ENCODE data around the gene TIGD6.
"Not testable (repeated sequence)": the region's sequence is repeated elsewhere in the genome, so short reads cannot be mapped to it uniquely, and the experiment has no call there.

TIGD6 gene

GRCh38 chr5:150000256-150000989 lies at the start of gene TIGD6, which contains the start of gene HMGXB3:
Gene TIGD6, minus strand, starts transcription at chr5:150000654. Its CDS starts 4,306 bp downstream, at chr5:149996348.
Gene HMGXB3, plus strand, starts transcription at chr5:150000739. Its CDS starts 4,114 bp downstream, at chr5:150004853.
- DNase-seq: peak; percentile 93

GRCh38 chr5:150046031-150046430 lies 45.6 kb upstream of the TIGD6 start:
- DNase-seq: no peak

- no peak for DNase-seq
Observed at GRCh38 chr5:150045549-150045948, 45.1 kb upstream of the TIGD6 start.

- DNase-seq: no peak
Observed at GRCh38 chr5:150044712-150045111, 44.3 kb upstream of the TIGD6 start.

- DNase-seq: no peak
Observed at GRCh38 chr5:150044329-150044681, 43.9 kb upstream of the TIGD6 start.

GRCh38 chr5:150043657-150044328 lies 43.3 kb upstream of the TIGD6 start:
- no peak for DNase-seq

GRCh38 chr5:150042459-150042858 lies 42.0 kb upstream of the TIGD6 start:
- no peak for DNase-seq

- no peak for DNase-seq
Observed at GRCh38 chr5:150038547-150038946, 38.1 kb upstream of the TIGD6 start.

- DNase-seq: no peak
Observed at GRCh38 chr5:150036513-150036912, 36.1 kb upstream of the TIGD6 start.

- no peak for DNase-seq
Observed at GRCh38 chr5:150035139-150035895, 34.9 kb upstream of the TIGD6 start.

- DNase-seq: no peak
Observed at GRCh38 chr5:150034662-150035061, 34.2 kb upstream of the TIGD6 start.

GRCh38 chr5:150033334-150033733 lies 32.9 kb upstream of the TIGD6 start:
- no peak for DNase-seq

- not testable (repeated sequence) for DNase-seq
Observed at GRCh38 chr5:150028047-150028446, 27.6 kb upstream of the TIGD6 start.

- DNase-seq: no peak
Observed at GRCh38 chr5:150026682-150027172, 26.3 kb upstream of the TIGD6 start.

- DNase-seq: no peak
Observed at GRCh38 chr5:150024346-150024984, 24.0 kb upstream of the TIGD6 start.

- DNase-seq: no peak
Observed at GRCh38 chr5:150023136-150023535, 22.7 kb upstream of the TIGD6 start.

- no peak for DNase-seq
Observed at GRCh38 chr5:150022681-150023080, 22.2 kb upstream of the TIGD6 start.

- no peak for DNase-seq
Observed at GRCh38 chr5:150022158-150022531, 21.7 kb upstream of the TIGD6 start.

GRCh38 chr5:150021491-150022157 lies 21.2 kb upstream of the TIGD6 start:
- DNase-seq: no peak

- no peak for DNase-seq
Observed at GRCh38 chr5:150020249-150020648, 19.8 kb upstream of the TIGD6 start.

- no peak for DNase-seq
Observed at GRCh38 chr5:150017226-150018005, 17.0 kb upstream of the TIGD6 start.

GRCh38 chr5:150016537-150016936 lies 16.1 kb upstream of the TIGD6 start:
- DNase-seq: no peak

All from CD4-positive, alpha-beta T cell treated with Interleukin-15 for 1 hour (primary cell).